Bronchial epithelial cell (primary cell): ENCODE data around the gene DNAI2. TPM values are rescaled to one million over a fixed set of nuclear protein-coding genes. Genes with fewer than 3 reads are reported as not detected.

Experiments
- DNase-seq: peaks from one replicate; pipeline ENCODE4 v3.0.0-alpha.2; 2010; ENCODE audit warnings: low read depth
- FAIRE-seq: peaks from 2 replicates; lab custom pipeline; 2011; peaks lifted over from hg19 to GRCh38; lab: Jason Lieb, UNC
- H3K27me3 ChIP-seq: 2 replicates; pipeline ENCODE4 v1.5.1; 2011; ENCODE audit warnings: low read length; ENCODE audit not compliant: control insufficient read depth, insufficient read depth
- H3K36me3 ChIP-seq: 2 replicates; pipeline ENCODE4 v1.5.1; 2011; ENCODE audit warnings: low read length; ENCODE audit not compliant: control insufficient read depth, insufficient read depth
- H3K4me3 ChIP-seq: 2 replicates; pipeline ENCODE4 v1.5.1; 2011; ENCODE audit warnings: mild to moderate bottlenecking, low read depth, low read length, control low read depth
- total RNA-seq: library from RNA; depleted of rRNA; stranded (reverse); fragments of >200 nt; gene quantifications from 2 replicates; pipeline ENCODE4 v1.2.1, GENCODE V29; 2014
- TF ChIP-seq, protein P1 (sequence below): IDR thresholded peaks from 2 replicates; pipeline ENCODE4 v1.5.1; 2011; ENCODE audit warnings: mild to moderate bottlenecking, moderate library complexity, low read length, control low read depth, inconsistent platforms; ENCODE audit not compliant: insufficient read depth, severe bottlenecking

The DNAI2 gene
- total RNA-seq, 1 donor from 2014 or later: not detected

DNA sequence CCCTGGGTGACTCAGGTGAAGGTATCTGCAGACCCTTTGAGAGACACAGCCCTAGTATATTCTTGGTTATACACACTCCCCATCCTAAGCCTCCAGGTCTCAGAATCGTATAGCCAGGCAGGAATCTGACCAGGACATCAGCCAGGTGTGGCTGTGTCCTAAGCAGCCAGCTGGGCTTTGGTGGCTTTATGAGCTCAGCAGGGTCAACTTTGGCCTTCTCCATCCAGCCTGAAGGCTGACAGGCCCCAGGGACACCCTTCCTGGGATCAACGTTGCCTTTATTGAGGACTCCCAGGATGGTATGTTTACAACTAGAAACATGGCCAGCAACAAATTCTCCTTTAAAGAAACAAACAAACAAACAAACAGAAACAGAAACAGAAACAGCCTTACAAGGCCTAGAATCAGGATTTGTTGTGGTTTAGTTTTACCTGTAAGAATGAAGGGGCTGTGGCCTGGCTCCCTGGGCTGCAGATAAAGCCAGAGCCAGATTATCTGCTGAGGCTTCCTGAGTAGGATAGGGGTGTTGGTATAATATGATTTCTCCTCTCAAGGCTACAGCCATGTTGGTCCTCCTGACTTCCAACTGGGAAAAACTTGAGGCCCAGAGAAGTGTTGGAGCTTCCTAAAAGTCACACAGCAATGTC, 60.5 kb downstream of the DNAI2 start:
- H3K4me3 ChIP-seq: no peak overlapping the region
- FAIRE-seq: peak; percentile 60
- no peaks in the 10 kb centered on the region for H3K27me3 ChIP-seq
- TF ChIP-seq, protein P1, sequence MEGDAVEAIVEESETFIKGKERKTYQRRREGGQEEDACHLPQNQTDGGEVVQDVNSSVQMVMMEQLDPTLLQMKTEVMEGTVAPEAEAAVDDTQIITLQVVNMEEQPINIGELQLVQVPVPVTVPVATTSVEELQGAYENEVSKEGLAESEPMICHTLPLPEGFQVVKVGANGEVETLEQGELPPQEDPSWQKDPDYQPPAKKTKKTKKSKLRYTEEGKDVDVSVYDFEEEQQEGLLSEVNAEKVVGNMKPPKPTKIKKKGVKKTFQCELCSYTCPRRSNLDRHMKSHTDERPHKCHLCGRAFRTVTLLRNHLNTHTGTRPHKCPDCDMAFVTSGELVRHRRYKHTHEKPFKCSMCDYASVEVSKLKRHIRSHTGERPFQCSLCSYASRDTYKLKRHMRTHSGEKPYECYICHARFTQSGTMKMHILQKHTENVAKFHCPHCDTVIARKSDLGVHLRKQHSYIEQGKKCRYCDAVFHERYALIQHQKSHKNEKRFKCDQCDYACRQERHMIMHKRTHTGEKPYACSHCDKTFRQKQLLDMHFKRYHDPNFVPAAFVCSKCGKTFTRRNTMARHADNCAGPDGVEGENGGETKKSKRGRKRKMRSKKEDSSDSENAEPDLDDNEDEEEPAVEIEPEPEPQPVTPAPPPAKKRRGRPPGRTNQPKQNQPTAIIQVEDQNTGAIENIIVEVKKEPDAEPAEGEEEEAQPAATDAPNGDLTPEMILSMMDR: no peak
- no peaks in the 10 kb centered on the region for H3K36me3 ChIP-seq
- no peak for DNase-seq

DNA sequence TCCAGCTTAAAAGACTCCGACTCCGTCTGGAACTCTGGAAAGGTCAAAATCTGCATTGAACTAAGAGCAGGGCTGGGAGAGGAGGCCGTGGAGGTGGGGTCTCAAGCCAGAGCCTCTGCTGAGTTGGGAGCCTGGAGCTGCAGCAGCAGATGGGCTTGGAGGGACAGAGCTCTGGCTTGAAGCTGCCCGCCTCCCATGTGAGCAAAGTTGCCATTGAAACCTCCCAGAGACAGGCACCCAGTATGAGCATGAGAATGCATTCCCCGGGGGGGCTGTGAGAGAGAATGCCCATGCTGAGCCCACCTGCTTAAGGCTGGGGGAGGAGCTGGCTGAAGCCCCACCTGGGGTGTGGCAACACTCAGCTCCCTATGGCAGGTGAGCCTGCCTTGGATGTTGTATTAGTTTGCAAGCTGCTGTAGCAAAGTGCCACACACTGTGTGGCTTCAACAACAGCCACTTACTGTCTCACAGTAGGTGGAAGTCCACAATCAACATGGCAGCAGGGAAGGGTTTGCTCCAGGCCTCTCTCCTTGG, 61.6 kb downstream of the DNAI2 start:
- Histone ChIP-seq H3K36me3 (no peaks in the 10 kb centered on the region), H3K27me3 (no peaks in the 10 kb centered on the region), H3K4me3 (no peak overlapping the region)
- TF ChIP-seq, protein P1: no peak
- FAIRE-seq (no peak), DNase-seq (no peak)

DNA sequence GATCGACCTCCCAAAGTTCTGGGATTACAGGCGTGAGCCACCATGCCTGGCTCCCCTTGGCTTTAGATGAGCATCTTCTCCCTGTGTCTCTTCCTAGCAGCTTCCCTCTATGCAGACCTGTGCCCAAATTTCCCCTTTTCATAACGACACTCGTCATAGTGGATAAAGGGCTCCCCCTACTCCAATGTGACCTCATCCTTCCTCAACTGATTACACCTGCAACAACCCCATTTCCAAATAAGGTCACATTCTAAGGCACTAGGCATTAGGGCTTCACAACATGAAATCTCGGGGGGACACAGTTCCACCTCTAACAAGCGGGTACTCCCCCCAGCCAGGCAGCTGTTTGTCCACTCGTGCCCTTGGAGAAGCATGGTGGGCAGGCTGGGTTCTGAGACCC, 62.3 kb downstream of the DNAI2 start:
- TF ChIP-seq, protein P1: no peak
- peak; percentile 58 for FAIRE-seq
- no peak overlapping the region for H3K4me3 ChIP-seq
- no peak for DNase-seq
- no peaks in the 10 kb centered on the region for H3K36me3 ChIP-seq
- no peaks in the 10 kb centered on the region for H3K27me3 ChIP-seq

DNA sequence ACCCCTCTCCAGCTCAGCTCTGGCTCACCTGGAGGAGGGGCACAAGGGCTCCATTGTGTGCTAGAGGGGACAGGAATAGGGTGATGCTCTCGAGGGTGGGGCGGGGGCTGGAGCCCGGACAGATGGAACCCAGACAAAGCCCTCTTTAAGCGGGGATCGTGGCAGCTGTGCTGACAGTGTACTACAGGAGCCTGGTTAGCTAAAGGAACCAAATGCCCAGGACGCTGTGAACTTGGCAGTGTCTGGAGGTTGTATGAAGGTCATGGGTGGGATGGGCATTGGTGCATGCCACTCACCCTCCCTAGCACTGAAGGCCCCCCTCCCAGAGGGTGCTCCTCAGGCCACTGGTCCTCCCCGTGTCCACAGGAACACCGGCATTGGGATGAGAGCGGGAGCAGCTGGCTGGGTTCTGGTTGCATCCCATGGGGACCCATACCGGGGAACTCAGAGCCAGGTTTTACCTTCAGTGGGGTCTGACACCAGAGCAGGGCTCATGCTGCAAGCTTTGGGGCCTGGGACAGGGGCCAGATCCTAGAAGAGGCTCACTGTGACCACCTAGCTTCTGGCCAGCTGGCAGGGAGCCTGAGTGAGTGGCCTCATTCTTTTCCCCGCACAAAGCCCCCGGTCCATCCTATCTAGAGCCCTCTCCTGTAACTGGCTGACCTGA, 63.9 kb downstream of the DNAI2 start:
- H3K36me3 ChIP-seq: no peaks in the 10 kb centered on the region
- no peak overlapping the region for H3K4me3 ChIP-seq
- H3K27me3 ChIP-seq: no peaks in the 10 kb centered on the region
- FAIRE-seq (no peak), DNase-seq (no peak)
- TF ChIP-seq, protein P1: no peak

DNA sequence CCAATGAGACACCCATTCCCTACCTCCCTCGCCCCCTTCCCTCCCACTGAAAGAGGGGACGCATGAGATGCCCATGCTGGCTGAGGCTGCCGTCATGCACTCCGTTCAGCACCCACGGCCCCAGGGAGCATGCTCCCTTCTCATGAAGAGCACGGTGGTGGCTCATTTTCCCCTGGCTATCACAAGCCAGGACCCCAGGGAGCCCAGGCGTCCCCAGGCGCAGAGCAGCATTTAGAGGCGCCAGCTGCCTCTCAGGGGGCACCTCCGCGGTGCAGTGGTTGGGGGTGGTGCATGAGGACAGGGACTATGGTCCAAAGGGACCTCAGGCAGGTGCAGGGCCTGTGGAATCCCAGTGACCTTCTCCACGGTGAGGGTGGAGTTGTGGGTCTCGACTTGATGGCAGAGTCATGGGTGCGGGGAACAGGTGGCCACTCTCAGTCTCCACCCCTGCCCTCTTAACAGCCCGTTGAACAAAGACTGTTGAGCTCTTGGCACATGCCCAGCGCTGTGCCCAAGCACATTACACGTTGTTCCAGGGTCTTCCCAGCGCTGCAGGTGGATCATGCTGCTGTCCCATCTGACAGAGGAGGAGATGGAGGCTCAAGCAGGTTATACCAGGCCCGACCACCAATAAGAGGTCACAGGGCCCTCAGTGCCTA, 65.6 kb downstream of the DNAI2 start:
- Histone ChIP-seq H3K4me3 (no peak overlapping the region), H3K36me3 (no peaks in the 10 kb centered on the region), H3K27me3 (no peaks in the 10 kb centered on the region)
- TF ChIP-seq, protein P1: no peak
- FAIRE-seq: no peak
- DNase-seq: no peak
